Left renal cortex interstitium (tissue), 4 donors: Measurements from ENCODE around the gene ZBTB3. TPM values are rescaled to one million over a fixed set of nuclear protein-coding genes. Genes with fewer than 3 reads are reported as not detected.
"Not testable (repeated sequence)": the region's sequence is repeated elsewhere in the genome, so short reads cannot be mapped to it uniquely, and the experiment has no call there.

ENCODE experiments used
- DNase-seq, 4 donors: peaks; one replicate each; pipeline ENCODE4 v3.0.0-alpha.2; 2013; ENCODE audit warnings: low read depth in 4 of 4, low spot score in 2 of 4, missing footprints in 1 of 4
- polyA plus RNA-seq, 4 donors: library from polyadenylated mRNA; unstranded; fragments of 120-200 nt; gene quantifications; one replicate each; pipeline ENCODE4 v1.2.1, GENCODE V29; 2013; ENCODE audit not compliant: insufficient read length in 4 of 4

The ZBTB3 gene
- 1 to 10 TPM; 8.0 to 9.6 (median 8.5) TPM for polyA plus RNA-seq

- peak; percentile 95 to 98 (median 96) for DNase-seq
These were observed at the start of gene ZBTB3 for GRCh38 chr11:62753736-62754603. Gene ZBTB3, minus strand, starts transcription at chr11:62754160. Its CDS starts 496 bp downstream, at chr11:62753664.

GRCh38 chr11:62801071-62801470 lies 47.1 kb upstream of the ZBTB3 start:
- DNase-seq = no peak

DNA sequence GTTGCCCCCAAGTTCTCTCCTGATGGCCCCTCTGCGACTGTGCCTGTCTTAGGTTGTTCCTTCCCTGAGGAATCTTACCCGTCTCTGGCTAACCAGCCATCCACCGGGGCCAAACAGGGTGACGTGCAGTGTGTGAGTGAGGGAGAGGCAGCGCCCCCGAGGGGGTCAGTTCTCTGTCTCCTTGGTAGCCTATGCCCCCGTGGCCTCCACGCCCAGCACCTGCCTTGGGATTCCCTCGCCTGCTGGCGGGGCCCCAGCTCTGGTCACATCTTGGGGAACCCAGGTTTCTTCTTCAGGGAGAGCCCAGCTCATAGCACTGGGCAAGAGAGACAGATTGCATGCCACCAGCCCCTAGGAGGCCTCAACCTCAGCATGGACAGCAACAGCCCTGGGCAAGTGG lies 45.5 kb upstream of the ZBTB3 start:
- DNase-seq = no peak

- no peak for DNase-seq
These were observed 42.3 kb upstream of the ZBTB3 start for GRCh38 chr11:62796281-62796680.

GRCh38 chr11:62794201-62794775 lies 40.3 kb upstream of the ZBTB3 start:
- no peak for DNase-seq

DNA sequence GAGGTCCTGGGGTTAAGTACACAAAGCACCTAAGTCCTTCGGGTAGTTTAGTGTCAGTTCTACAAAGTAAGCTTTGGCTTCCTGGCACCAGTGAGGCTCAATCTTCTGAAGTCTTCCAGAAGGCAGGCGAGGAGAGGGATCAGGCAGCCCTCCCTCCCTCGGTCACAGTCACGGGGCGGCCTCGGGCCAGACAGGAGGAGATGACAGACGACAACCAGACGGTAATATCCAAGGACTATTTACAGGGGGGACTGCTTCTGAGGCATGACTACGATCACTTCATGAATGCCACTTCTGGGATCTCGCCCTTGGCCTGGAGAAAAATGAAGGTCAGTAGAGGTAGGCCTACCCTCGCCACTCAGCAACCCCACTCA lies 38.2 kb upstream of the ZBTB3 start:
- no peak for DNase-seq

GRCh38 chr11:62791501-62792201 lies 37.7 kb upstream of the ZBTB3 start, which contains the start of gene TMEM223:
Gene TMEM223, minus strand, starts transcription at chr11:62792006. Its CDS starts 12 bp downstream, at chr11:62791994.
- DNase-seq = peak in 3 of 4 donors; percentile 64 to 77 (median 65)

DNA sequence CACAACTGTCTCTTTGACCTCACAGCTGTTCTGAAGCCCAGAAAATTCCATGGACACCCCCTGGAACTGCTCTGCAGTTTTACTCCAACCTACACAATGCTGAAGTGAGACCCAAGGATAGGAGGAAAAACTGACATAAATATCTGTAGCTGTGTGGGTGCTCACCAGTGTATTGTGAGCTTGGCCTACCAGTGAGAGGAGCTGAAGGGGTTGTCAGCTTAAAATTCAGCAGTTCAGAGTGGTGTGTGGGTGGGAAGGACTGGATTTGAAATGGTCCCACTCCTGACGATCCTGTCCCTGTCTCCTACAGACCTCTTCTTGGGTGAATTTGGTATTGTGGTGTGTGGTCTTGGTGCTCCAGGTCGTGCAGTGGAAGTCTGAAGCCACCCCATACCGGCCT lies 35.6 kb upstream of the ZBTB3 start:
- no peak for DNase-seq

DNA sequence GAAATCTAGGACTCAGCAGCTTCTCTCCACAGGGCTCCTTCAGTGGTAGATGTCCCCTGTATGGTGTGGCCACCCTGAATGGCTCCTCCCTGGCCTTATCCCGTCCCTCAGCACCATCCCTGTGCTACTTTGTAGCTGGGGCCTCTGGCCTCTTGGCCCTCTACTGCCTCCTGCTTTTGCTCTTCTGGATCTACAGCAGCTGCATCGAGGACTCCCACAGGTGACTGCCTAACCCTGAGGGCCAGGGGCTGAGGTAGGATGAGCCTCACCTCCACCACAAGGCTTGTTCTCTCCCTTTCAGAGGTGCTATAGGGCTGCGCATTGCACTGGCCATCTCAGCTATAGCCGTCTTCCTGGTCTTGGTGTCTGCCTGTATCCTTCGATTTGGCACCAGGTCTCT lies 35.0 kb upstream of the ZBTB3 start:
- no peak for DNase-seq

- DNase-seq = peak; percentile 94 to 98 (median 97)
These were observed 33.2 kb upstream of the ZBTB3 start, which contains the start of gene TMEM179B for GRCh38 chr11:62787005-62787759. Gene TMEM179B, plus strand, starts transcription at chr11:62787402. Its CDS starts 30 bp downstream, at chr11:62787432.

DNA sequence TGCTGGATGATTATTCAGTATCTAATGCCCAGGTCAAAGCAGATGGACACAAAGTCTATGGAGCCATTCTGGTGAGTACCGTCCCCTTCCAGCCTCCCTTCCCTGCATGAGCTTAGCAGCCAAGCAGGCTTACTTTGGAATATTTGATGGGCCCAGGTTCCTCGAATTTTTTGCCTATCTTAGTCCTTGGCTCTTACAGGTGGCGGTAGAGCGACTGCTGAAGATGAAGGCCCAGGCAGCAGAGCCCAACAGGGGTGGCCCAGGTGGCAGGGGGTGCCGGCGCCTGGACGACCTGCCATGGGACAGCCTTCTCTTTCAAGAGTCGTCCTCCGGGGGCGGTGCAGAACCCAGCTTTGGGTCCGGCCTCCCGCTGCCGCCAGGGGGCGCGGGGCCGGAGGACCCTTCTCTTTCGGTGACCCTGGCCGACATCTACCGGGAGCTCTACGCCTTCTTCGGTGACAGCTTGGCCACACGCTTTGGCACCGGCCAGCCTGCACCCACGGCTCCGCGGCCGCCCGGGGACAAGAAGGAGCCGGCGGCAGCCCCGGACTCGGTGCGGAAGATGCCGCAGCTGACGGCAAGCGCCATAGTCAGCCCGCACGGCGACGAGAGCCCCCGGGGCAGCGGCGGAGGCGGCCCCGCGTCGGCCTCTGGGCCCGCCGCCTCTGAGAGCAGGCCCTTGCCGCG lies 32.5 kb upstream of the ZBTB3 start:
- DNase-seq = peak in 3 of 4 donors; percentile 81 to 89 (median 84)

GRCh38 chr11:62782753-62783152 lies 28.8 kb upstream of the ZBTB3 start:
- no peak for DNase-seq

GRCh38 chr11:62778441-62778840 lies 24.5 kb upstream of the ZBTB3 start:
- no peak for DNase-seq

- no peak for DNase-seq
These were observed 23.4 kb upstream of the ZBTB3 start for GRCh38 chr11:62777389-62777788.

- no peak for DNase-seq
These were observed 21.7 kb upstream of the ZBTB3 start for GRCh38 chr11:62775646-62776045.

- no peak for DNase-seq
These were observed 20.4 kb upstream of the ZBTB3 start for GRCh38 chr11:62774407-62774806.

GRCh38 chr11:62771144-62772021 lies 17.4 kb upstream of the ZBTB3 start, which contains the start of gene TAF6L:
Gene TAF6L, plus strand, starts transcription at chr11:62771396. Its CDS starts 4,388 bp downstream, at chr11:62775784.
- DNase-seq = peak; percentile 90 to 96 (median 92)

- DNase-seq = peak in 1 of 4 donors; percentile 82
These were observed 16.8 kb upstream of the ZBTB3 start for GRCh38 chr11:62770778-62771143.

- DNase-seq = not testable (repeated sequence)
These were observed 6.9 kb upstream of the ZBTB3 start for GRCh38 chr11:62760867-62761227.
